Uterus (tissue), 4 donors: ENCODE measurements around the gene MIPEP. TPM values are rescaled to one million over a fixed set of nuclear protein-coding genes. Genes with fewer than 3 reads are reported as not detected.
A peak's percentile ranks its signal among the peaks of the same experiment; 100 is the strongest.

ENCODE experiments used
- DNase-seq, 2 donors: peaks; one replicate each; pipeline ENCODE4 v3.0.0-alpha.2; 2019 to 2020
- H3K27ac ChIP-seq, 2 donors: fragments of 200-600 bp; sonication (generic); 1 replicate in 1 of 2; 2 replicates in 1 of 2; pipeline ENCODE4 v1.5.1; 2016 to 2018
- H3K27me3 ChIP-seq, 2 donors: fragments of 200-600 bp; sonication (generic); one replicate each; pipeline ENCODE4 v1.5.1; 2018 to 2019; ENCODE audit warnings: control low read depth in 1 of 2
- H3K36me3 ChIP-seq, 2 donors: fragments of 200-600 bp; sonication (generic); one replicate each; pipeline ENCODE4 v1.5.1; 2019; ENCODE audit warnings: control low read depth in 1 of 2
- H3K4me1 ChIP-seq, 2 donors: fragments of 200-600 bp; sonication (generic); one replicate each; pipeline ENCODE4 v1.5.1; 2018 to 2019; ENCODE audit warnings: control low read depth in 1 of 2
- H3K4me3 ChIP-seq, 2 donors: fragments of 200-600 bp; sonication (generic); 1 replicate in 1 of 2; 2 replicates in 1 of 2; pipeline ENCODE4 v1.5.1; 2018 to 2019; ENCODE audit warnings: mild to moderate bottlenecking in 1 of 2
- H3K9me3 ChIP-seq, 2 donors: fragments of 200-600 bp; sonication (generic); one replicate each; pipeline ENCODE4 v1.5.1; 2019; ENCODE audit warnings: control low read depth in 1 of 2
- POLR2A ChIP-seq, 2 donors: fragments of 450-650 bp; IDR thresholded peaks; one replicate each; pipeline ENCODE4 v1.6.1; 2016; ENCODE audit warnings: antibody characterized with exemption in 2 of 2, mild to moderate bottlenecking in 1 of 2, moderate library complexity in 1 of 2
- intact Hi-C: fragments of 100-400 bp; cut with DNase I; formaldehyde crosslinking; loops from one replicate; pipeline ENCODE4 v1.15.1; 2023; ENCODE audit warnings: low total_unique reads
- total RNA-seq, 4 donors: library from RNA; depleted of rRNA in 3 of 4; stranded (reverse); fragments of >200 nt in 3 of 4; gene quantifications; one replicate each; pipeline versions ENCODE4 v1.1.0 to v1.2.4, GENCODE V29; 2014 to 2023
- TF ChIP-seq, protein P1 (sequence below), 4 experiments: fragments of 200-600 bp in 2 of 4; fragments of 450-650 bp in 2 of 4; sonication (generic) in 2 of 4; IDR thresholded peaks; one replicate each; pipeline ENCODE4 v1.5.1; 2016 to 2019; ENCODE audit warnings: antibody characterized with exemption in 4 of 4, mild to moderate bottlenecking in 2 of 4, moderate library complexity in 1 of 4
- donor health status: DM: yes; HTN: yes; CAD: no.

The MIPEP gene
- total RNA-seq, 4 donors from 2014 or later: 0.77 to 31.5 (median 19.3) TPM

GRCh38 chr13:23728807-23729206 lies 160.4 kb downstream of the MIPEP start:
- no peaks in the 10 kb centered on the region for H3K27me3 ChIP-seq
- H3K9me3 ChIP-seq: no peaks in the 10 kb centered on the region
- no peaks in the 10 kb centered on the region for H3K36me3 ChIP-seq
- TF ChIP-seq POLR2A (IDR thresholded peaks at IDR 0.05): no peak
- H3K27ac ChIP-seq: no peak overlapping the region
- intact Hi-C loops: no loop called here
- no peak for DNase-seq
- no peaks in the 10 kb centered on the region for H3K4me1 ChIP-seq
- no peak overlapping the region for H3K4me3 ChIP-seq

- no peaks in the 10 kb centered on the region for H3K27me3 ChIP-seq
- H3K9me3 ChIP-seq: no peaks in the 10 kb centered on the region
- DNase-seq: no peak
- H3K4me1 ChIP-seq: no peaks in the 10 kb centered on the region
- H3K36me3 ChIP-seq: no peaks in the 10 kb centered on the region
- TF ChIP-seq, protein P1, sequence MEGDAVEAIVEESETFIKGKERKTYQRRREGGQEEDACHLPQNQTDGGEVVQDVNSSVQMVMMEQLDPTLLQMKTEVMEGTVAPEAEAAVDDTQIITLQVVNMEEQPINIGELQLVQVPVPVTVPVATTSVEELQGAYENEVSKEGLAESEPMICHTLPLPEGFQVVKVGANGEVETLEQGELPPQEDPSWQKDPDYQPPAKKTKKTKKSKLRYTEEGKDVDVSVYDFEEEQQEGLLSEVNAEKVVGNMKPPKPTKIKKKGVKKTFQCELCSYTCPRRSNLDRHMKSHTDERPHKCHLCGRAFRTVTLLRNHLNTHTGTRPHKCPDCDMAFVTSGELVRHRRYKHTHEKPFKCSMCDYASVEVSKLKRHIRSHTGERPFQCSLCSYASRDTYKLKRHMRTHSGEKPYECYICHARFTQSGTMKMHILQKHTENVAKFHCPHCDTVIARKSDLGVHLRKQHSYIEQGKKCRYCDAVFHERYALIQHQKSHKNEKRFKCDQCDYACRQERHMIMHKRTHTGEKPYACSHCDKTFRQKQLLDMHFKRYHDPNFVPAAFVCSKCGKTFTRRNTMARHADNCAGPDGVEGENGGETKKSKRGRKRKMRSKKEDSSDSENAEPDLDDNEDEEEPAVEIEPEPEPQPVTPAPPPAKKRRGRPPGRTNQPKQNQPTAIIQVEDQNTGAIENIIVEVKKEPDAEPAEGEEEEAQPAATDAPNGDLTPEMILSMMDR (IDR thresholded peaks at IDR 0.05): no peak
- TF ChIP-seq POLR2A (IDR thresholded peaks at IDR 0.05): no peak
- intact Hi-C loops: no loop called here
- H3K4me3 ChIP-seq: no peak overlapping the region
- no peak overlapping the region for H3K27ac ChIP-seq
Observed at GRCh38 chr13:23725922-23726321, 163.3 kb downstream of the MIPEP start.

DNA sequence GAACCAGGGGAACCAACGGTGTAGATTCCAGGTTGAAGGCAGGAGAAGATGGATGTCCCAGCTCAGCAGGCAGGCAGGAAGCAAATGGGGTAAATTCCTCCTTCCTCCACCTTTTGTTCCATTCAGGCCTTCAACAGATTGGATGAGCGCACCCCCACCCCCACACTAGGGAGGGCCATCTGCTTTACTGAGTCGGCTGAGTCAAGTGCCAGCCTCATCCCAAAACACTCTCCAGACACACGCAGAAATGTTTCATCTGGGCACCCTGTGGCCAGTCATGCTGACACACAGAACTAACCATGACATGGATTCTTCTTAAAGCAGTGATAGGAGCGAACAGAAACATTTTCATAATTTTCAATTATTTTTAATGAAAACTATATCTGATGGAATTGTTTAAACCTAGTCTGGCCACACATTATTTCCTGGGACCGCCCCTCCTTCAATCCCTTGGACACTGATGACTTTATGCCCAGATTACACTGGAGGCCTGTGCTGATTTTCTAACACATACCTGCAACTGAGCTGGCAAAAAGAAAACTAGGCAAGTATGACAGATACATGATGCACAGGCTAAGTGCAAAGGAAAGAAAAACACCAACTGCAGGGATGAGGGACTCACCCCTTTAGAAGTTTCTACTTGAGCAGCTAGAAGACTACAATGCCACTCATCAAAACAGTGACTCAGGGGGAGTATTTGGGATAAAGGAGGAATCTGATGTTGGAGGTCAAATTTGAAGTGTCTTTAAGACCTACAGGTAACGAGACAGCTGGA lies 164.8 kb downstream of the MIPEP start:
- Histone ChIP-seq H3K27ac (peak overlapping the region; percentile 53), H3K27me3 (no peaks in the 10 kb centered on the region)
- TF ChIP-seq, protein P1 (IDR thresholded peaks at IDR 0.05): no peak

GRCh38 chr13:23723471-23723870 lies 165.7 kb downstream of the MIPEP start:
- Histone ChIP-seq H3K27me3 (no peaks in the 10 kb centered on the region), H3K4me1 (no peaks in the 10 kb centered on the region), H3K4me3 (no peak overlapping the region), H3K9me3 (no peaks in the 10 kb centered on the region), H3K36me3 (no peaks in the 10 kb centered on the region), H3K27ac (peak overlapping the region; percentile 53)
- intact Hi-C loops: no loop called here
- peak in 1 of 2 donors; percentile 30 for DNase-seq
- TF ChIP-seq POLR2A (IDR thresholded peaks at IDR 0.05): no peak
- TF ChIP-seq, protein P1 (IDR thresholded peaks at IDR 0.05): no peak

More for the DNA sequence above, 164.8 kb downstream of the MIPEP start:
- no peaks in the 10 kb centered on the region for H3K36me3 ChIP-seq
- intact Hi-C loops: no loop called here
- H3K4me3 ChIP-seq: no peak overlapping the region
- no peaks in the 10 kb centered on the region for H3K4me1 ChIP-seq
- no peak for DNase-seq
- no peaks in the 10 kb centered on the region for H3K9me3 ChIP-seq

DNA sequence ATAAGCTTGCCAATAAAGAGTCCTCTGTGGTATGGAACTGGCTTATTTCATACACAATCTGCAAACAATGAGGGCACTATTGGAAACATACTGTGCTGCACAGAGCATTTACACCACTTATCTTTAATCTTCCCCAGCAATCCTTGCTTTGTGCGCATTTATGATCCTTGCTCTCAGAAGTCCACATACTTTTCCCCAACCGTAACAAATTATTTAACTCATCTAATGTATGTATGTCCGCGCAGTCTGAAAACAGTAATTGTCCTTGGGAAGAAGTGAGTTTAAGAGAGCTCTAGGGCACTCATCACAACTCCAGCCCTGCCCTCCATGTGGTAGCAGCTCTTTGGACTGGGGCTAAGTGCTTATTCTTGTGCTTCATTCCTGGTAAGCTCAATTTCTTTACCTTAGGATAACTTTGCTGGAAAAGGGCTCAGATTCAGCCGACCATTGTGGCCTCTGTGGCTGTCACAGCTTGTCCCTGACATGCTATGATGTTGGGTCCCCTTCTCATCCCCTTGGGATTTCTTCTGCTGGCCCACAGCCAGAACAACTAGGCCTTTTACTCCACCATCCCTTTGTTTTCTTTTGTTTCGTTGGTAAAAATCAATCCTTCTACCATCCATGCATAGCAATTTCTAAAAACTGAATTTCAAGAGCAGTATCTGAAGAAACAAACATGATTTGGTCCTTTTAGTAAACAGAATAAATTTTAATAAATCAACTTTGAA lies 166.3 kb downstream of the MIPEP start:
- Histone ChIP-seq H3K27ac (peak overlapping the region; percentile 53), H3K4me3 (no peak overlapping the region), H3K9me3 (no peaks in the 10 kb centered on the region), H3K4me1 (no peaks in the 10 kb centered on the region), H3K27me3 (no peaks in the 10 kb centered on the region), H3K36me3 (no peaks in the 10 kb centered on the region)
- DNase-seq: no peak
- no peak for TF ChIP-seq POLR2A (IDR thresholded peaks at IDR 0.05)
- TF ChIP-seq, protein P1 (IDR thresholded peaks at IDR 0.05): no peak
- intact Hi-C loops: no loop called here
